WTC11 (cell line): ENCODE measurements around the gene FKBP1A.

Experiments
- CTCF ChIP-seq: fragments of 200-600 bp; IDR thresholded peaks from 2 replicates; pipeline ENCODE4 v1.8.0; 2022; ENCODE audit warnings: antibody characterized with exemption
- ZNF232 ChIP-seq: sonication (generic); formaldehyde crosslinking; IDR thresholded peaks from 2 replicates; pipeline ENCODE4 v1.8.0; 2022; ENCODE audit warnings: mild to moderate bottlenecking, missing genetic modification reagents

DNA sequence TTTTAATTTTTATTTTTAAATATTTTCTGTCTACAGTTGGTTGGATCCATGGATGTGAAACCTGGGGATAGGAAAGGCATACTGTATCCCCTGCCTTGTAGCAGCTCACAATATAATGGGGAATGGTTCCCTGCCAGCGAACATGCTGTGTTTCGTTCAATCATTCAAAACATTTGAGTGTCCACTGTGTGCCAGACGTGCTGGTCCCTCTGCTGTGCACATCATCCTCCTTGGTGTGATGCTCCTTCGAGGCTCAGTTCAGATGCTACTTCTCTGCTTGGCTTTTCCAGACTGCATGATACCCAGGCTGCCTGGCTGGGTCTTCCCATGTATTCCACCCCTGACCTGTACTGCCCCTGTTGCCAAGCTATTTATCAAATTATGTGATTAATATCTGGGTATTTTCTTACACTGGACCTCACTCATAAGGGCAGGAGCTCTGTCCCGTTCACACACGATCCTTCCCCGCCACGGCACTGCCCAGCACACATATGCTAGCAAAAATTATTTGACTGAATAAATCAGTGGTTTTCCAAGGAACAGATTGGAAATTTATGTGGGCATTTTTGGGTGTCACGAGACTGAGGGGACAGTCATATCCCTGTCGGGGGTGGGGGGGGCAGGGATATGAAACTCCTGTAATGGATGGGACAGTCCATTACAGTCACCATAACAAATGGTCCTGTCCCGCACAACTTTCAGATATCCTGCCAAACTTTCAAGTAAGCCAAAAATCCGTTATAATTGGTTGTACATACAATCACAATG lies 68.8 kb downstream of the FKBP1A start:
- TF ChIP-seq ZNF232 (CRISPR knock-in tag) (no peak), CTCF (no peak)
